Spleen (tissue), 11 donors: ENCODE data around the gene HGS. TPM values are rescaled to one million over a fixed set of nuclear protein-coding genes. Genes with fewer than 3 reads are reported as not detected.

Experiments
- DNase-seq: peaks from one replicate; pipeline ENCODE4 v3.0.0-alpha.2; 2020
- H3K27ac ChIP-seq, 8 donors: fragments of 200-600 bp; sonication (generic) in 7 of 8; 1 replicate in 4 of 8; 2 replicates in 4 of 8; pipeline versions ENCODE4 v1.5.0 to v1.8.0; 2016 to 2021; ENCODE audit warnings: inconsistent platforms in 4 of 8, mild to moderate bottlenecking in 4 of 8, moderate library complexity in 1 of 8
- H3K27me3 ChIP-seq, 7 donors: fragments of 200-600 bp; sonication (generic) in 6 of 7; replicated peaks in 1 of 7; 1 replicate in 4 of 7; 2 replicates in 3 of 7; pipeline versions ENCODE4 v1.5.0 to v1.8.0; 2016 to 2021; ENCODE audit warnings: inconsistent platforms in 3 of 7, mild to moderate bottlenecking in 1 of 7
- H3K36me3 ChIP-seq, 6 donors: fragments of 200-600 bp; sonication (generic) in 5 of 6; 1 replicate in 4 of 6; 2 replicates in 2 of 6; pipeline versions ENCODE4 v1.5.0 to v1.8.0; 2016 to 2021; ENCODE audit warnings: inconsistent platforms in 2 of 6
- H3K4me1 ChIP-seq, 6 donors: fragments of 200-600 bp; sonication (generic) in 5 of 6; 1 replicate in 3 of 6; 2 replicates in 3 of 6; pipeline versions ENCODE4 v1.5.0 to v1.8.0; 2016 to 2021; ENCODE audit warnings: inconsistent platforms in 3 of 6
- H3K4me3 ChIP-seq, 8 donors: fragments of 200-600 bp; sonication (generic) in 7 of 8; 1 replicate in 4 of 8; 2 replicates in 4 of 8; pipeline versions ENCODE4 v1.5.0 to v1.8.0; 2016 to 2021; ENCODE audit warnings: inconsistent platforms in 4 of 8, mild to moderate bottlenecking in 4 of 8, moderate library complexity in 2 of 8
- H3K9me3 ChIP-seq, 8 donors: fragments of 200-600 bp; sonication (generic) in 7 of 8; 1 replicate in 4 of 8; 2 replicates in 4 of 8; pipeline versions ENCODE4 v1.5.0 to v1.8.0; 2016 to 2021; ENCODE audit warnings: inconsistent platforms in 4 of 8
- POLR2A ChIP-seq, 3 donors: fragments of 450-650 bp; IDR thresholded peaks; one replicate each; pipeline ENCODE4 v1.5.1; 2017; ENCODE audit warnings: antibody characterized with exemption in 3 of 3, mild to moderate bottlenecking in 1 of 3
- POLR2AphosphoS5 ChIP-seq, 3 donors: sonication (generic); formaldehyde crosslinking; IDR thresholded peaks; one replicate each; pipeline ENCODE4 v1.5.1; 2017; ENCODE audit warnings: antibody characterized with exemption in 3 of 3
- WGBS, 5 donors: extraction: QIAGEN DNeasy Blood & Tissue Kit in 3 of 5; methylation state at CpG; one replicate each; pipeline versions ENCODE4 v1.1.5 to v1.1.7; 2013 to 2018; 5-methylcytosine and 5-hydroxymethylcytosine counted together
- intact Hi-C: fragments of 100-400 bp; cut with DNase I; formaldehyde crosslinking; loops from one replicate; pipeline ENCODE4 v1.15.0; 2023; ENCODE audit warnings: low total_unique reads
- polyA plus RNA-seq, 3 donors: library from polyadenylated mRNA; stranded (reverse); fragments of 200-250 nt; gene quantifications; one replicate each; pipeline ENCODE4 v1.2.1, GENCODE V29; 2013
- total RNA-seq, 7 donors: library from RNA; depleted of rRNA in 3 of 7; stranded (reverse); fragments of >200 nt in 3 of 7; fragmentation: NEBNext Ultra II Directional in 4 of 7; extraction: Animal tissue kit (Norgen Biotek cat#: 25700) in 4 of 7; gene quantifications; one replicate each; pipeline versions ENCODE4 v1.1.0 to v1.2.1, GENCODE V29; 2016 to 2021
- TF ChIP-seq, protein P1 (sequence below), 11 experiments: fragments of 200-600 bp in 7 of 11; fragments of 450-650 bp in 4 of 11; sonication (generic) in 4 of 11; IDR thresholded peaks in 8 of 11; conservative IDR thresholded peaks in 3 of 11; 1 replicate in 7 of 11; 2 replicates in 4 of 11; pipeline versions ENCODE4 v1.4.0 to v1.8.0; 2016 to 2021; ENCODE audit warnings: antibody characterized with exemption in 11 of 11, inconsistent platforms in 4 of 11, mild to moderate bottlenecking in 1 of 11
- donor health status: healthy with polysubstance abuse.
- donor health status: DM: no; HTN: no; CAD: no; lungs with moderate emphysema.
- donor health status: DM: no; HTN: no; CAD: no.
- donor health status: Bipolar disorder and iron deficiency.
- donor health status: healthy.
- donor health status: DM: no; HTN: no; CAD: no.
- donor health status: DM: yes; HTN: yes; CAD: no.

The HGS gene
- total and polyA plus RNA-seq, 10 donors = 61.3 to 134 (median 106) TPM

DNA sequence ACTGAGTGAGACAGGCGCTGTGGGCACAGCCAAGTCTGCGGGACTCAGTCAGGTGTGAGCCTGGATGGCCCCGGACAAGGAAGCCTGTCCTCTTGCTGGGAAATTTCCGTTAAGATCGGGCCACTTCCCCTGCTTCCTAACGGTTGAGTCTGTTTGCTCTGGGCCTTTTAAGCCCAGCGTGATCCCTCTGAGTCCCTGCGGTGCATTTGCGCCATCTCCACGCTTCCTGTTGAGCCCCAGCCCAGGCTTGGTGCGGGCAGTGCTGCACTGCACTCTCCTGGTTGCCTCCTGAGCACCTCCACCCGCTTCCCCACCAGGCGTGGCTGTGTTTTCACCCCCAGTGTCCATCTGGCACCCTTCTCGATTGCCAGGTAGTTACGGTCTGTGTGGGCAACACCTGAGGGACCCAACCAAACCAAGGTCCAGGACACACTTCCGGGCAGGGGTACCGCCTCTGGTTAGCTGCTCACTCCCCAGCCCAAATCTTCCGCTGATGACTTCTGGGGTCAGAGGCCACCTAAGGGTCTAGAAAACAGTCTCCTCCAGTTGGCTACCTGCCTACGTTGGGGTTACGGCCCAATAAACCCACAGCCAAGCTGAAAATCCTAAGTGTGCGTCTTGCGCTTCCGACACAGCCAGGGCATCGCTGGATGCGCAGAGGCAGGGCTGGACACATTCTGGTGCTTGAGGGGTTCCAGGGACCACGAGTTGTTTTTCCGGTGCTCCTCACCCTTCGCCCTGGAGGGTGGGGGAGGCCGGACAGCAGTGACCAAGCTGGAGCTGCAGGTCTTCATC, 26.9 kb downstream of the HGS start:
- peak overlapping the region in 3 of 8 donors; percentile 22 to 81 (median 77) for H3K27ac ChIP-seq
- intact Hi-C loops = no loop called here
- DNase-seq = peak; percentile 81

DNA sequence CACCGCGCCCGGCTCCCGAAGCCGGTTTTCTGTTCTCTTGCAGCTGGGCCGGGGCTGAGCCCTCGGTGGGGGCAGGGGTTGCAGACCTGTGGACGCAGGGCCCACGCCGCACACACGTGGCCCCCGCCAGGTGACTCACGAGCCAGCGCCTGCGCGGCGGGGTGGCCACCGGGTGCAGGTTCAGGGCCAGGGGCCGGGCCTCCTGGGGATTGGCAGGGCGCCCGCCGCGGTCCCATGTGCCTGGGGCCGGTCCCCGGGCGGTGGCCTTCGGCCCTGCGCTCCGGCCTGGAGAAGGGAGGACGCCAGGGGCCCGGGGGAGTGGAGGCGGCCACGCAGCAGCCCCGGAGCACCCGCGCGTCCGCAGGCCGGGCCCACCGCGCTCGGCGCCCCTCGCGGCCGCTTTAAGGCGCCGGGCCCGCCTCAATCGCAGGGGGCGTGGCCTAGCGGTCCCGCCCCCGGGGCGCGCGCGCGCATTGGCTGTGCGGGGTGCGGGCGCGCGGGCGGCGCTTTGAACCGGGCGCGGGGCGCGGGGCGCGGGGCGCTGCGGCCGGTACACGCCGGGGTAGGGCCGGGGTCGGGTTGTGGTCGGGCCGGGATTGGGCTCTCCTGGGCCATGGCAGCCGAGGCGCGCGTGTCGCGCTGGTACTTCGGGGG, 28.1 kb downstream of the HGS start, which contains the start of gene SLC25A10:
SLC25A10 (plus strand) TSS at position 471 of the 654 bp plus-strand sequence; CDS start at position 614, 143 bp downstream.
- H3K27me3 ChIP-seq = no peaks in the 10 kb centered on the region
- H3K9me3 ChIP-seq = no peaks in the 10 kb centered on the region
- H3K4me3 ChIP-seq = peak within 1 kb of the TSS; percentile 66 to 99 (median 90)
- TF ChIP-seq, protein P1, sequence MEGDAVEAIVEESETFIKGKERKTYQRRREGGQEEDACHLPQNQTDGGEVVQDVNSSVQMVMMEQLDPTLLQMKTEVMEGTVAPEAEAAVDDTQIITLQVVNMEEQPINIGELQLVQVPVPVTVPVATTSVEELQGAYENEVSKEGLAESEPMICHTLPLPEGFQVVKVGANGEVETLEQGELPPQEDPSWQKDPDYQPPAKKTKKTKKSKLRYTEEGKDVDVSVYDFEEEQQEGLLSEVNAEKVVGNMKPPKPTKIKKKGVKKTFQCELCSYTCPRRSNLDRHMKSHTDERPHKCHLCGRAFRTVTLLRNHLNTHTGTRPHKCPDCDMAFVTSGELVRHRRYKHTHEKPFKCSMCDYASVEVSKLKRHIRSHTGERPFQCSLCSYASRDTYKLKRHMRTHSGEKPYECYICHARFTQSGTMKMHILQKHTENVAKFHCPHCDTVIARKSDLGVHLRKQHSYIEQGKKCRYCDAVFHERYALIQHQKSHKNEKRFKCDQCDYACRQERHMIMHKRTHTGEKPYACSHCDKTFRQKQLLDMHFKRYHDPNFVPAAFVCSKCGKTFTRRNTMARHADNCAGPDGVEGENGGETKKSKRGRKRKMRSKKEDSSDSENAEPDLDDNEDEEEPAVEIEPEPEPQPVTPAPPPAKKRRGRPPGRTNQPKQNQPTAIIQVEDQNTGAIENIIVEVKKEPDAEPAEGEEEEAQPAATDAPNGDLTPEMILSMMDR (IDR thresholded peaks at IDR 0.05 in 8 of 11, conservative IDR thresholded peaks at IDR 0.05 in 3 of 11) = peak in 4 of 11 experiments; percentile 23 to 40 (median 26)
- TF ChIP-seq POLR2AphosphoS5 (IDR thresholded peaks at IDR 0.05) (peak; percentile 50 to 81 (median 65)), POLR2A (IDR thresholded peaks at IDR 0.05) (no peak)
- peak within 1 kb of the TSS in 5 of 8 donors; percentile 54 to 82 (median 77) for H3K27ac ChIP-seq
- intact Hi-C loops = no loop called here
- 0 to 1% (median 0%) methylated on average over 6 to 89 of the region's 89 CpGs for WGBS, 5 donors
- H3K36me3 ChIP-seq = peaks cover 0 to 33% (median 11%) of the 10 kb centered on the region in 6 donors
- DNase-seq = peak; percentile 92
- H3K4me1 ChIP-seq = peaks cover 22 to 57% (median 34%) of the 10 kb centered on the region in 6 donors

More for the DNA sequence above, 26.9 kb downstream of the HGS start:
- no peak for TF ChIP-seq POLR2A (IDR thresholded peaks at IDR 0.05)
- peak; percentile 48 to 72 (median 60) for TF ChIP-seq POLR2AphosphoS5 (IDR thresholded peaks at IDR 0.05)
- TF ChIP-seq, protein P1 (IDR thresholded peaks at IDR 0.05 in 8 of 11, conservative IDR thresholded peaks at IDR 0.05 in 3 of 11) = no peak
- Histone ChIP-seq H3K36me3 (peaks cover 0 to 35% (median 22%) of the 10 kb centered on the region in 6 donors), H3K9me3 (no peaks in the 10 kb centered on the region), H3K27me3 (no peaks in the 10 kb centered on the region), H3K4me3 (peak overlapping the region in 5 of 8 donors; percentile 87 to 99 (median 93)), H3K4me1 (peaks cover 22 to 57% (median 36%) of the 10 kb centered on the region in 6 donors)
- WGBS, 5 donors = 5 to 27% (median 13%) methylated on average over 20 to 29 of the region's 29 CpGs

DNA sequence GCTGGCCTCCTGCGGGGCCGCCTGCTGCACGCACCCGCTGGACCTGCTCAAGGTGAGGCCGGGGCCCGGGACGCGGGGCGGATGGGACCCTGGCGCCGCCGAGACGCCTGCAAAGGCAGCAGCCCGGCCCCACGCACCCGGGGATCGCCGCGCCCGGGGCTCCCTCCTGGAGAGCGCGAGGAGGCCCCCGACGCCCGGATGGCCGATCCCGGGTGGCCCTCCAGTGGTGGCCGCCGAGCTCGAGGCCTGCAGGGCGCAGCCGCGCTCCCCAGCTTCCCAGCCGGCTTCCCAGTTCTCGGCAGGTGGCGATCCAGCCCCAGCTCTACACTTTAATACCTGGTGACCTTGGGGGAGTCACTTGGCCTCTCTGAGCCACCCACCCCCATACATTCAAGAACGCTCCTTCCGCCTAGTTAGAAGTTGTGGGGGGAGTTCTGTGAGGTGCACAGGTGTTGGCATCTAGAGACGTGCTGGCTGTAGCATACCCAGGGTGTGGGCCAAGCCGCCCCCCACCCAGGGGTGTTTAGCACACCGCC, 28.7 kb downstream of the HGS start:
- intact Hi-C loops = no loop called here
- 3 to 9% (median 4%) methylated on average over 15 to 41 of the region's 41 CpGs for WGBS, 5 donors
- no peak for TF ChIP-seq POLR2AphosphoS5 (IDR thresholded peaks at IDR 0.05)
- no peak for TF ChIP-seq POLR2A (IDR thresholded peaks at IDR 0.05)
- TF ChIP-seq, protein P1 (IDR thresholded peaks at IDR 0.05 in 8 of 11, conservative IDR thresholded peaks at IDR 0.05 in 3 of 11) = no peak

More for the DNA sequence above, 28.7 kb downstream of the HGS start:
- DNase-seq = no peak
- H3K36me3 ChIP-seq = peaks cover 0 to 33% (median 5%) of the 10 kb centered on the region in 6 donors
- H3K4me1 ChIP-seq = peaks cover 22 to 57% (median 34%) of the 10 kb centered on the region in 6 donors
- no peaks in the 10 kb centered on the region for H3K27me3 ChIP-seq
- H3K27ac ChIP-seq = peak overlapping the region in 4 of 8 donors; percentile 54 to 82 (median 79)
- peak overlapping the region; percentile 66 to 99 (median 90) for H3K4me3 ChIP-seq
- no peaks in the 10 kb centered on the region for H3K9me3 ChIP-seq
